Superior temporal gyrus (tissue), 1 donor: ENCODE measurements around the gene CANT1.
"Not testable (repeated sequence)": the region's sequence is repeated elsewhere in the genome, so short reads cannot be mapped to it uniquely, and the experiment has no call there.

ENCODE experiments used
- DNase-seq: peaks from one replicate; pipeline ENCODE4 v3.0.0-alpha.2; 2016; ENCODE audit errors: extremely low spot score

Gene CANT1

DNA sequence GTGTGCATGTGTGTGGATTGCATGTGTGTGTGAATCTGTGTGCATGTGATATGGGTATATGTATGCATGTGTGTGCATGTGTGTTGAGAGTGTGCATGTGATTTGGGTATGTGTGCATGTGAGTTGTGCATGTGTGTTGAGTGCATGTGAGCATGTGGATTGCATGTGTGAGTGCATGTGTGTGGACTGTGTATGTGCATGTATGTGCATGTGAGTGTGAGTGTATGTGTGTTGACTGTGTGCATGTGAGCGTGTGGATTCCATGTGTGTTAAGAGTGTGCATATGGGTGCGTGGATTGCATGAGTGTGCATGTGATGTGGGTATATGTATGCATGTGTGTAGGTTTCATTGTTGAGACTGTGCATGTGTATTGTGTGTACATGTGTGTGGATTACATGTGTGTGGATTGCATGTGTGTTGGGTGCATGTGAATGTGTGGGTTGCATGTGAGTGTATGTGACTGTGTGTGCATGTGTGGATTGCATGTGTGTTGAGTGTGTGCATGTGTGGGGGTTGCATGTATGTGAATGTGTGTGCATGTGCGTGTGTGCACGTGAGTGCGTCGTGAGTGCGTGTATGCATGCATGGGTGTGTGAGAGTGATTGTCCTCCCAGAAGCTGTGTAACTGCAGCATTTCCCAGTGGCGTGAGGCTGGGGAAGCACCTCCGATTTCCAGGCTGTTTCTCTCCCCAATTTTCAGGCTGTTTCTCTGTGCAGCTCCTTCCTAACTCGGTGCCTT is 33.8 kb upstream of the CANT1 start:
- no peak for DNase-seq

DNA sequence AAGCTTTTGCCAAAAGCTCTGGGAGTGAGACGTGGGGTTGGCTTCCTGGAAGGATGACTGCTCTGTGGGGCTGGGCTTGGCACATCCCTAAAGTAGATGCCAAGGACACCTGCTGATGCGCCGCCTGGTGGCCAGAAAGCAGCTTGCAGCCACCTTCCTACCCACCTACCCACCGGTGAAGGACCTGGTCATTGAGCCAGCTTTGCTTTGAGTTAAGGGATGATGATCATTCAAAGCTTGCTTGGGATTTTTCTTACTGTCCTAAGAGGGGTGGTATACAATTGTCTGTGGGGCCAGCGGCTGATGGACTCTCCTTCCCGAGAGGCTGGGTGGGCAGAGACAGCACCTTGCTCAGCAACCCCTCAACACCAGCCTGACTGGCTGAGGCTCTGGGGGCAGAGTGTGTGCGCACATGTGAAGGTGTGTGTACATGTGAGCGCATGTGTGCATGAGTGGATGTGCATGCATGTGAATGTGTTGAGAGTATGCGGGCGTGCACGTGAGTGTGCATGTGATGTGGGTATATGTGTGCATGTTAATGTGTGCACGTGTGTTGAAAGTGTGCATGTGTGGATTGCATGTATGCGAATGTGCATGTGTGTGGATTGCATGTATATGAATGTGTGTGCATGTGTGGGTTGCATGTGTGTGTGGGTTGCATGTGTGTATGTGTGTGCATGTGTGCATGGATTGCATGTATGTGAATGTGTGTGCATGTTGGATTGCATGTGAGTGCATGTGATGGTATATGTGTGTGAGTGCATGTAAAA is 33.0 kb upstream of the CANT1 start:
- peak; percentile 30 for DNase-seq

DNA sequence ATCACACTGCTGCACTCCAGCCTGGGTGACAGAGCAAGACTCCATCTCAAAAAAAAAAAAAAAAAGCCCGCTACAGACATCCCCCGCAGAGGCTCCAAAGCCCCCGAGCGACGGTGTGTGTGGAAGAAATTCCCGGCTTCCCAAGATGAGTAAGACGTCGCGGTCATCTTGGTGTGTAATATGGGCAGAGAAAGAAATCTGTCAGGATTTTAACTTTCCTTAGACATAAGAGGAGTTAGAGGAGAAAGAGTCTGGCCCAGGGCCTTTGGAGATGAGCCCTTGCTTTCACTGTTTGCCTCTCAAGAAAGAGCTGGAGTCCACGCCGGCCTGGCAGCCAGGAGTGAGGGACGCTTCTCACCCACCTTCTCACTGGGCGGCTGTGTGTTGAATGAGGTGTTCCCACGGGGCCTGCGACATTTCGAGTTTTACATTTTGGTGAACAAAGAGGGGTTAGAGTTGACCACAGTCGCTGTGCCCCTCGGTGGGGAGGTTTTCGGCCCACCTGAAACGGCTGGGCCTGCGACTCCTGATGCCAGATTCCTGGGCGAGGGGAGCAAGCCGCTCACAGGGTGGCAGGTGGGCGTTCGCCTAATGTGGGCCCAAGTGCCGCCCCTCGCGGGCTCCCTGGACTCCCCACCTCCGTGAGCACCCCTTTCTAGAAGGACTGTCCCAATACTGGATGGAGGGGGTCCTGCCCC is 32.3 kb upstream of the CANT1 start:
- no peak for DNase-seq

DNA sequence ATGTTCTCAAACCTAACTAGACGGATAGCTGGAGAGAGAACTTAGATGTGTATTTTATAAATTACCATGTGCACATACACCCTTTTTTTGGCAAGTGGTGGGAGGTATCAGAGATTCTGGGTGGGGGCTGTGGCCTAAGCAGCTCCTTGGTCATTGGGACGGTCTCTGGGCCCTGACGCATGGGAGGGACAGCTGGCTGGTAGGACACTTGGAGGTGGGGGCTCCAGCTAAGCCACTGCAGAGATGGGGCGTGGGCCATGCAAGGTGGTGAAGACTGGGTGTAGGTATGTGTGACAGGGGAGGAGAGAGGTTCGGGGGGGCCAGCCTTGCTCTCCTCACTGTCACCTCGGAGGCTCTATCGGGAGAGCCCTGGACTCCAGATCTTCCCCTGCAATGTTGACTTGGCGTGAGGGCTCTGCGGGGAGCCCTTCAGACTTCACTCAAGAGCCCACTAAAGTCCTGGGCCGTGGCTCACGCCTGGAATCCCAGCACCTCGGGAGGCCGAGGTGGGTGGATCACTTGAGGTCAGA is 31.5 kb upstream of the CANT1 start:
- no peak for DNase-seq

DNA sequence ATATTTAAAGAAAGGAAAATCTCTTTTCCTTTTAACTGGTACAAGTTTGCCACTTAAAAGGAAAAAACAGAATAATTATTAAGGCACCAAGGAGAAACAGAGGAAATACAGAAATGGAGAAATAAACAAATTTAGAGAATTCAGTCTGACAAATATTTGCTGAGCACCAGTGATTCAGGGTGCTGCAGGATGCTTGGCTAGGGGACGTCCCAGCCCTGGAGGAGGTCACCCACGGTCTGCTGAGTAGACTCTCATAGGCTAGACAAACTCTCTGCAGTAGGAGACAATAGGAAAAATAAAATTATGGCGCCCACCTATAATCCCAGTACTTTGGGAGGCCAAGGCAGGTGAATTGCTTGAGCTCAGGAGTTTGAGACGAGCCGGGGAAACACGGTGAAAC is 30.3 kb upstream of the CANT1 start:
- no peak for DNase-seq

DNA sequence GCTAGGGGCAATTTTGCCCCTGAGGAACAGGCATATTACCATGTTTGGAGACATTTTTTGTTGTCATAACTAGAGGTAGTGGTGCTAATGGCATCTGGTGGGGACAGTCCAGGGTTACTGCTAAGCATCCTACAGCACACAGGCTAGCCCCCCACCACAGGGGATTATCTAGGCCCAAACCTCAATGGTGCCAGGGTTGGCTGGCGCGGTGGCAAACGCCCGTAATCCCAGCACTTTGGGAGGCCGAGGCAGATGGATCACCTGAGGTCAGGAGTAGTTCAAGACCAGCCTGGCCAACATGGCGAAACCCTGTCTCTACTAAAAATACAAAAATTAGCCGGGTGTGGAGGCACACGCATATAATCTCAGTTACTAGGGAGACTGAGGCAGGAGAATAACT is 29.6 kb upstream of the CANT1 start:
- no peak for DNase-seq

DNA sequence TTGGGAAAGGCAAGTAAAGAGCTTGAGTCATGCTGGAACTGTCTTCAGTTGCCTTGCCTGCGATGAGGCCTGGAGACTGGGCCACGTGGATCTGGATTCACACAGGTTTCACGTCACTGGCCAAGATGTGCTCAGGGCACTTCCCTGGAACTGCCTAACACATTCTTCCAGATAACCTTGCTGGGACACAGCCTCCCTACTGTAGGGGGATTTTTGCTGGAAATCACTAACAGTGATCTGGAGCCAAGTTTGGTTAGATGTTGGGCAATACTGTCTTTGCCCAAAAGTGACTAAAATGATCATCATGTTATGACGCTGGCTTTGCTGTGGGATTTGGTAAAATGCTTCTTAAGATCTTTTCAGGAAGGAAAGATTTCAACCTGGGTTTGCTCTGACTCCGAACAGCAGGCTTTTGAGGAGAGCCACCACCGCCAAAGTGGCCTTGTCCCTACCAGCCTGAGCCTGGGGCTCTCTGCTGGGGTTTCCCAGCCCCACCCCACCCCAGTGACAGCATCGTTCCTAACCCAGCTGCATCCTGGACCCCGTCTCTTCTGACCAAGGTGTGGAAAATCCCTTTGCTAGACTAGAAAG is 29.1 kb upstream of the CANT1 start:
- DNase-seq = no peak

DNA sequence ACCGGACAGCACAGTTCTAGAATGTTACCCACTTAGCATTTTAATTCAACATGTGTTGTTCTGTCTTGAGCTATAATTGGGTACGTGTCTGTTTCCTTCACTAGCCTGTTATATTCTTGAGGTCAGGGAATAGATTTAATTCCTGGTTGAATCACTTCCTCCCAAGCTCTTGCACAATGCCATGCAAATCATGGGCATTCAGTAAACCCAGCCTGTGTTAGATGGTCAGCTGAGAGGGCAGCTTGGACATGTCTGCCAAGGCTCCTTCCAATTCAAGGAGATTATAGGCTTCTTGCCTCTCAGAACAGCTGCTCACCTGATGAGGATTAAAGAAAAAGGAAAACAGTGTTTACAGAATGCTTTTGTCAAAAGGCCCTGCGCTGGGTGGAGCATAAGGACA is 27.0 kb upstream of the CANT1 start:
- DNase-seq = no peak

DNA sequence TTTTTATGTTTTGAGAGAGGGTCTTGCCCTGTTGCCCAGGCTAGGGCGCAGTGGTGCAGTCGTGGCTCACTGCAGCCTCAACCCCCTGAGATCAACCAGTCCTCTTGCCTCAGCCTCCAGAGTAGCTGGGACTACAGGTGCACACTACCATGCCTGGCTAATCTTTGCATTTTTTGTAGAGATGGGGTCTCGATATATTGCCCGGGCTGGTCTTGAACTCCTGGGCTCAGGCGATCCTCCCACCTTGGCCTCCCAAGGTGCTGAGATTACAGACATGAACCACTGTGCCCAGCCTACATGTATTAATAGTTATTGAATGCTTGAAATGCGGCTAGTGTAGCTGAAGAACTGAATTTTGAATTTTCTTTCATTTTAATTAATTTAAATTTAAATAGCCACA is 26.6 kb upstream of the CANT1 start:
- DNase-seq = no peak

DNA sequence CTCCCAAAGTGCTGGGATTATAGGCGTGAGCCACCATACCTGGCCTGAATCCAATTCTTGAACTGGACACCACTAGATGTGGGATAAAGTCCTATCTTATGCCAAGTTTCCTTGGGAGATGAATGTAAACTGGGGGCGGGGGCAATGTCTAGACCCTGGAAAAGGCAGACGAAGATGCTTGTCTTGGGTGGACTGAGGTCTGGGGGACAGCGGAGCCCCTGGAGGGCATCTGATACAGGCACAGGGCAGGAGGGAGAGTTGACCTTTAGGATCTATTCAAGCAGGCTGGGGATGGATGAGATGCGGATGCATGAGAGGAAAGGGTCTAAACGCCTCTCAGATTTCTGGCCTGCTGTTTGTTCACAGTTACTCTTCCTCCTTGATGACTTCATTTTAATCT is 26.1 kb upstream of the CANT1 start:
- DNase-seq = no peak

DNA sequence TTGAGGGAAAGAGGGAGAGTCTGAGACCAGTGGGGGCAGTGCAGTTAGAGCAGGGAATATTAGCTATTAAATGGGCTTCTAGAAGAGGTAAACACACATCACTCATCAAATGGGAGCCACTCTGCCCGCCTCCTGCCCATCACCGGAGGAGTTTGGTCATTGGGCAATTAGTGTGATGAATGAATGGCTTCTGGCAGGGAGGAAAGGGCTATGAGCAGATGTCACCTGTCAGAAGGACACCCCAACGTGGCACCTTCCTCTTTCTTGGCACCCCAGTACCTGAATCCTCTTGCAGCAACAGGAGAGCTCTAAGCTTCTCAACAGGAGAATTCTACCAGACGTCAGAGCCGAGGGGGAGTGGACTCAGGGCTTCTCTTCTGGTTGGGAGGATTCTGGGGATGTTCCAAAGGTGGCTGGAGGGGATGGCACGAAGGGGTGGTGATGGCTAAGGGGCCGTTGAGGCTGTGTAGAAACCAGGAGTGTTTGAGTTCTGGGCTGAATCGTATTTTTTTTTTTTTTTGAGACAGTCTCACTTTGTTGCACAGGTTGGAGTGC is 25.4 kb upstream of the CANT1 start:
- DNase-seq = no peak

DNA sequence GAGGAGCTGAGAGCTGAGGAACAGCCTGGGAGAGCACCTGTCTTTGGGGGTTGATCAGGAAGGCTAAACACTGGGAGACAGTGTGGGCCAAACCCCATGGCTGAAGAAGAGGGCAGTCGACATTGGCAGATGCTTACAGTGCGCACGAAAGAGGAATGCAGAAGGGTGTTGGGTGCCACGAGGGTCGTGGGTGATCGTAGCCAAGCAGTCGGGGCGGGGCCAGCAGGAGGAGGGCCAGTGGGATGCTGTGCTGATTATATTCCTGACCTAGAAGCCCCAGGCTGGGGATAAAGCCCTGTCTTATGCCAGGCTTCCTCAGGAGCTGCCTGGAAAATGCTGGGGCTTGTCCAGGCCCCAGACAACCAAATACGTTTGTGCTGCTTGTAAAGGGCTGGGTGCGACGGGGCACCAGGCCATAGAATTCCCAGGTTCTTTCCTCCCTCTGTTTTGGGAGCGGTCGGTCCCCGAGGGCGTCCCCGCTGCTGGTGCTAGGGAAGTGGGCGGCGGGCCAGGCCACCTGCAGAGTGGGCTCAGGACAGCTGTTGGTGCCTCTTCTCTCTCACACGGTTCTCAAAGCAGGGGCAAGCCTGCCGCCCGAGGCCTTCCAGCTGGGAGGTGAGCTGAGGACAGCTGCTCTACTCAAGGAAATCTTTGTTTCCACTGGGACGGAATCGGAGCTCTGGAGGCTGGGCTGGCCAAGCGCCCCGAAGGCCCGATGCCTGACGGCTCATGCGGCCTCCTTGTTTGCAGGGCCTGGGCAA is 24.4 kb upstream of the CANT1 start:
- DNase-seq = peak; percentile 70

DNA sequence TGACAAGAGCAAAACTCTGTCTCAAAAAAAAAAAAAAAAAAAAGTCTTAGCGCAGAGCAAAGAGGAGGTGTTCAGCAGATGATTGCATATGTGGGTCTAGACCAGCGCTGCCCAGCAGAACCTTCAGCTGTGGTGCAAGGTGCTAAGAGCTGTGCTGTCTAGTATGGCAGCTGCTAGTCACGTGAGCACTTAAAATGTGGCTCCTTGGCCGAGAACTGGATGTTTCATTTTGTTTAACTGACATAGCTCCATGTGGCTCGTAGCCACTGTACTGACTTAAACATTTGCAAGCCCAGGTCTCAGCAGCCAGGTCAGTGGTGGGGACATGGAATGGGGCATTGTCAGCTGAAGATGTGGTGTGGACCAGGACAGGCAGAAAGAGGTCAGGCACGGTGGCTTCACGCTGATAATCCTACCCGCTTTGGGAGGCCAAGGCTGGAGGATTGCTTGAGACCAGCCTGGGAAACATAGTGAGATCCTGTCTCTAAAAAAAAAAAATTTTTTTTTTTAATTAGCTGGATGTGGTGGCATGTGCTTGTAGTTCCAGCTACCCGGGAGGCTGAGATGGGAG is 23.6 kb upstream of the CANT1 start:
- no peak for DNase-seq

DNA sequence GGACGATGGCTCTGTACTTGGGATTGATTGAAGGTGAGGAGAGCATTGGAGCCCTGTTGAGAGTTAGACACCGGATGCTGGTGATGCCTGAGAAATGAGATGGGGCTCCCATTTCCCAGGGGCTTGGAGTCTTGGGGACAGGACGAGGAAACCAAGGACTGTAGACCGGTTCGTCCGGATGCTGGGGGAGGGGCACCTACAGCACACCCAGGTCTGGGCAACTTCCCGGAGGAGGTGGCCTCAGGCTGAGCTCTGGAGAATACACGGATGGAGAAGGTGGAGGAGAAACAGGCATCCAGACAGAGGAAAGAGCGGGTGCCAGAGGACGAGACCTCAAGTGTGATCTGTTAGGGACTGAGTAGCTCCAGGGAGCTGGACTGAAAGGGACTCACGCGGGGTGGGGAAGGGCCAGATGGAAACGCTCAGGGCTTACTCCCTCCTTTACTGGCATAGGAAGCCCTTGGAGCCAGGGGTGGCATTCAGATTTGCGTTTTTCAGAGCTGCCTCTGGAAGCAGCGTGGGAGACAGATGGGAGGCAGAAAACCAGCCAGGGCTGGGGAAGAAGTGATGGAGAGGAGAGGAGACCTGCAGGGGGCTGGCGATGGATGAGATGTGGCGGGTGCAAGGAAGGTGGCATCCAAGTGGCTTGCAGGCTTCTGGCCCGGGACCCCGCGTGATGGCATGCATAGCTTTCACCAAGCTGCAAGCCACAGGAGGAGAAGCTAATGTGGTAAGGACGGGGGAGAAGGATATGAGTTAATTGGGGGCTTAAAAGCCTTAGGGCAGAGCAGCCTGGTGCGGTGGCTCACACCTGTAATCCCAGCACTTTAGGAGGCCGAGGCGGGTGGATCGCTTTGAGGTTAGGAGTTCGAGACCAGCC is 22.7 kb upstream of the CANT1 start:
- no peak for DNase-seq

DNA sequence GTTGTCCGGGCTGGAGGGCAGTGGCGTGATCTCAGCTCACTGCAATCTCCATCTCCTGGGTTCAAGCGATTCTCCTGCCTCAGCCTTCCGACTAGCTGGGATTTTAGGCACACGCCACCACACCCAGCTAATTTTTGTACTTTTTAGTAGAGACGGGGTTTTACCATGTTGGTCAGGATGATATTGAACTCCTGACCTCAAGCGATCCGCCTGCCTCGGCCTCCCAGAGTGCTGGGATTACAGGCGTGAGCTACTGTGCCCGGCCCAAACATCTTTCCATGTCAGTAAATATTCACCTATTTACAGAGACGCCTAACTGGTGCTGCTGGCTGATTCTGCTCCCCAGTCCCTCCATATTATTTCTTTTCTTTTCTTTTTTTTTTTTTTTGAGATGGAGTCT is 21.1 kb upstream of the CANT1 start:
- DNase-seq = not testable (repeated sequence)

DNA sequence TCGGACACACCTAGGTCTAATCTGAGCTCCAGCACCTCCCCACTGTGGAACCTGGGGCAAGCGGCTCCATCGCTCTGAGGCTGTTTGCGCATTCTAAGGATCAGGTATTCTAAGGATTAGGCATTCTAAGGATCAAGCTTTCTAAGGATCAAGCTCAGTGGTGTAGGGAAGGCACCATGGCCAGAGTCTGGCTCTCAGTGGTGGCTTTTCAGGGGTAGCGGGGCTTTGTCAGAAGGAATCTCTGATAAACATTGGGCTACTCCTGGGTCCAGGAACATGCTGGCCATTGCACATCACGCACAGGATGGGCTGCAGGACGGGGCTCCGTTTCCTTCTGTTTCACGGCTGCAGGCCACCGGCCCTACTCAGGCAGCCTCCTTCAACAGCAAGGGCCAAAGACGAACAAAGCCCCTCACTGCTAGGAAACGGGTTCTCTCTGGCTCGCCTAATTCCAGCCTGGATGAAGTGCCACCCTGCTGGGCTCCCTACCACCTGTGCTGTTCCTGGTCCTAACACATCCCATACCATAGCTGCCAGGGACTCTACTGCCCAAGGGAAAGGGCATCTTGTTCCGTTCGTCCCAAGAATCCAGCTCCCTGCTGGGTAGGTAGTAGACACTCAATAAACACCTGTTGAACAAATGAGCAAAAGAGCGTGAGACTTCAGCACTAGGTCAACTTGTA is 19.9 kb upstream of the CANT1 start:
- DNase-seq = no peak

DNA sequence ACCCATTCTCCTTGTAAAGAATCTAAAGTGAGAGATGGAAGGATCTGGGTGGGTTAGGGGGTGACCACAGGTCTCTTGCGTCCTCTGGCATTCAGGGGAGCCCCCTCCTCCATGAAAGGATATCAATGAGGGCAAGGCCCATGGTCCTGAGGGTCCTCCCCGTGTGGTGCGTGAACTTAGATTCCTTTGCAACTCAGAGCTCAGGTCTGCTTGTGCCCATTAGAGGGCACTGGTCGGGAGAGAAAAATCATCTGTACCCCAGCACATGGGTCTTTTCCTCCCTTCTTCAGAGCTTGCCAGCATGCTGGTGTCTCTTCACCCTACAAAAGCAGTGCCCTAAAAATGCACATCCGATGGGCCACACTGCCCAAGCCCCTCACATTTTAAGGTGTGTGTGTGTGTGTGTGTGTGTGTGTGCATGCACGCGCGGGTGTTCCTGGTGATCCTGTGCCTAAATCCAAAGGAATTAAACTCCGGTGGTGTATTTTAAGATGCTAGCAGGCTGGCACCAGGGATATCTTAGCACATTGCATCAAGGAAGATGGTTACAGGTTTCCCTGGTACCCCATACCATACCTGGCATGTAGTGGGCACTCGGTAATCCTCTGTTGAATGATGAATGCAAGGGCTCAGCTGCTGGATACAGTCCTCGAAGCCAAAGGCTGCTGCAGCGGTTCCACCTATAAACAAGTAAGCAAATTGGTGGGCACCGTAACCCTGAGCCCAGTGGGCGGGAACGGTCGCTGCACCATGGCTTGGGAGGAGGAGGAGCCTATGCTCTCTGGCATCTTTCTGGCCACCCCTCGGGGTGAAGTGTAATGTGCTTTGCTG is 19.1 kb upstream of the CANT1 start:
- no peak for DNase-seq

DNA sequence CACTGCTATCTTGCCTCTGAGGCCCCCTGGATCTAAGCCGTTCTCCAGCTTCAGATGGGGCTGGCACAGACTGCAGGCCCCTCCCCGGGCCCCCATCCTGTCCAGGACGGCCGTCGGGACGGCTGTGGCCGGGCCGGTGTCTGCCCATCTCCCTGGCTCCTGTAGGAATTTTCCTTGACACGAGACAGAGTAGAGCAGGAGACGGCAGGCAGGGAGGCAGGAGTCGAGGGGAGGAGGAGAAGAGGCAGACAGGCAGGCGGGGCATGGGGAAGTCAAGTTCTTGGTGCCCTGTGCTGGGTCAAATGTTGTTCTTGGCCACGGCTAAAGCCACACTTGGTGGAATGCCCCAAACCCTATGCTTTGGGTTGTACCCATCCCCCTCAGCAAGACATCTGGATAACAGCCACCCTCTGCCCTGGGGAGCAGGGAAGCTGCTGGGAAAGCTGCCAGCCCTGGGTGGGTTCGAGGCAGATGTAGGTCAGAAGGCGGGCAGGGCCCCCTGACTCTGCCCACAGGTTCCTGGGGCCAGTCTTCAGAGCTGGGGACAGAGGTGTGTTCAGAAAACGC is 18.4 kb upstream of the CANT1 start:
- no peak for DNase-seq
